HG03457 (cell line): ENCODE results near the gene ZSCAN5B.
"Not testable (repeated sequence)": the region's sequence is repeated elsewhere in the genome, so short reads cannot be mapped to it uniquely, and the experiment has no call there.

Experiments used
- ATAC-seq: cut with Tn5 transposase; IDR thresholded peaks from one replicate; pipeline ENCODE4 v1.9.1; 2021; ENCODE audit warnings: moderate number of reproducible peaks; ENCODE audit not compliant: unreplicated experiment

The ZSCAN5B gene

GRCh38 chr19:56197646-56198045 is at the start of gene ZSCAN5B:
Gene ZSCAN5B (minus strand): TSS chr19:56197783. CDS start chr19:56193052, 4,731 bp downstream.
- not testable (repeated sequence) for ATAC-seq

- ATAC-seq, result not testable (repeated sequence)
Measured at GRCh38 chr19:56245764-56246163, 48.2 kb upstream of the ZSCAN5B start.

- no peak for ATAC-seq
Measured at GRCh38 chr19:56245121-56245740, 47.6 kb upstream of the ZSCAN5B start.

GRCh38 chr19:56223481-56223880 is 25.9 kb upstream of the ZSCAN5B start:
- no peak for ATAC-seq

GRCh38 chr19:56222901-56223300 is 25.3 kb upstream of the ZSCAN5B start:
- ATAC-seq, result no peak

- ATAC-seq, result no peak
Measured at GRCh38 chr19:56221851-56222250, 24.3 kb upstream of the ZSCAN5B start.

- ATAC-seq, result not testable (repeated sequence)
Measured at GRCh38 chr19:56221442-56221841, 23.9 kb upstream of the ZSCAN5B start.

- no peak for ATAC-seq
Measured at GRCh38 chr19:56218961-56219360, 21.4 kb upstream of the ZSCAN5B start.

GRCh38 chr19:56217039-56217949 is 19.7 kb upstream of the ZSCAN5B start:
- no peak for ATAC-seq

- no peak for ATAC-seq
Measured at GRCh38 chr19:56211718-56212117, 14.1 kb upstream of the ZSCAN5B start.

- ATAC-seq, result not testable (repeated sequence)
Measured at GRCh38 chr19:56210036-56210435, 12.5 kb upstream of the ZSCAN5B start.

GRCh38 chr19:56209091-56209490 is 11.5 kb upstream of the ZSCAN5B start:
- ATAC-seq, result no peak

GRCh38 chr19:56207581-56207980 is 10.0 kb upstream of the ZSCAN5B start:
- not testable (repeated sequence) for ATAC-seq

- ATAC-seq, result no peak
Measured at GRCh38 chr19:56201973-56202372, 4.4 kb upstream of the ZSCAN5B start, which contains the start of gene ZSCAN5C. Gene ZSCAN5C (plus strand): TSS chr19:56202273. CDS start chr19:56205914, 3,641 bp downstream.

- no peak for ATAC-seq
Measured at GRCh38 chr19:56199687-56200086, 2.1 kb upstream of the ZSCAN5B start.

GRCh38 chr19:56193981-56194640 is 3.5 kb downstream of the ZSCAN5B start:
- ATAC-seq, result no peak

- ATAC-seq, result no peak
Measured at GRCh38 chr19:56191711-56192110, 5.9 kb downstream of the ZSCAN5B start.

GRCh38 chr19:56191115-56191514 is 6.5 kb downstream of the ZSCAN5B start:
- ATAC-seq, result no peak

GRCh38 chr19:56189785-56190184 is 7.8 kb downstream of the ZSCAN5B start:
- ATAC-seq, result no peak

GRCh38 chr19:56177564-56178243 is 19.9 kb downstream of the ZSCAN5B start:
- ATAC-seq, result no peak

- no peak for ATAC-seq
Measured at GRCh38 chr19:56176881-56177280, 20.7 kb downstream of the ZSCAN5B start.
